CD4-positive, CD25-positive, alpha-beta regulatory T cell (primary cell): Measurements from ENCODE around the gene KAZN. TPM values are rescaled to one million over a fixed set of nuclear protein-coding genes. Genes with fewer than 3 reads are reported as not detected.

Experiments
- ATAC-seq, 2 donors: fragments of 150-1000 bp; cut with Tn5 transposase; one replicate each; pipeline ENCODE4 v1.10.0; 2021; ENCODE audit warnings: low read depth in 2 of 2, moderate number of reproducible peaks in 2 of 2, moderate library complexity in 1 of 2
- DNase-seq, 3 donors: peaks; one replicate each; pipeline versions ENCODE4 v3.0.0 to v3.0.0-alpha.2; 2012 to 2022; ENCODE audit warnings: mixed read lengths in 1 of 3
- H3K27ac ChIP-seq: one replicate; pipeline ENCODE4 v1.7.0; 2013; ENCODE audit warnings: mild to moderate bottlenecking, low read length; ENCODE audit not compliant: insufficient read depth, poor library complexity, severe bottlenecking
- H3K27me3 ChIP-seq: one replicate; pipeline ENCODE4 v1.7.0; 2013; ENCODE audit warnings: low read length; ENCODE audit not compliant: control insufficient read depth, insufficient read depth
- H3K36me3 ChIP-seq: one replicate; pipeline ENCODE4 v1.7.0; 2013; ENCODE audit warnings: mild to moderate bottlenecking, low read length, moderate library complexity; ENCODE audit not compliant: control insufficient read depth, insufficient read depth
- H3K4me1 ChIP-seq: 2 replicates; pipeline ENCODE4 v1.7.0; 2013; ENCODE audit warnings: mild to moderate bottlenecking, low read length; ENCODE audit not compliant: insufficient read depth, control insufficient read depth, poor library complexity, severe bottlenecking
- H3K4me3 ChIP-seq: one replicate; pipeline ENCODE4 v1.7.0; 2013; ENCODE audit warnings: low read depth, mild to moderate bottlenecking, low read length, moderate library complexity
- H3K9me3 ChIP-seq, 2 experiments: 1 replicate in 1 of 2; 2 replicates in 1 of 2; pipeline ENCODE4 v1.7.0; 2013; ENCODE audit warnings: low read length in 2 of 2, mild to moderate bottlenecking in 1 of 2, moderate library complexity in 1 of 2; ENCODE audit not compliant: control insufficient read depth in 2 of 2
- H3K27ac Mint-ChIP-seq, 3 donors: one replicate each; pipeline ENCODE4 v1.8.0; 2020 to 2022; ENCODE audit warnings: mild to moderate bottlenecking in 3 of 3, mixed read lengths in 3 of 3, moderate library complexity in 2 of 3
- H3K27me3 Mint-ChIP-seq: one replicate; pipeline ENCODE4 v1.8.0; 2022; ENCODE audit warnings: mild to moderate bottlenecking, mixed read lengths
- H3K36me3 Mint-ChIP-seq: one replicate; pipeline ENCODE4 v1.8.0; 2020; ENCODE audit warnings: mixed read lengths
- H3K4me1 Mint-ChIP-seq, 4 donors: one replicate each; pipeline ENCODE4 v1.8.0; 2020 to 2022; ENCODE audit warnings: mixed read lengths in 4 of 4, mild to moderate bottlenecking in 1 of 4
- H3K4me3 Mint-ChIP-seq, 4 donors: one replicate each; pipeline ENCODE4 v1.8.0; 2020 to 2022; ENCODE audit warnings: mild to moderate bottlenecking in 4 of 4, mixed read lengths in 4 of 4, moderate library complexity in 3 of 4
- H3K9me3 Mint-ChIP-seq, 7 donors: one replicate each; pipeline ENCODE4 v1.8.0; 2020 to 2022; ENCODE audit warnings: mixed read lengths in 7 of 7, mild to moderate bottlenecking in 3 of 7, moderate library complexity in 2 of 7
- polyA plus RNA-seq, 4 donors: library from polyadenylated mRNA; unstranded; fragments of 300-500 nt; fragmentation: Illumina TruSeq; gene quantifications; one replicate each; pipeline ENCODE4 v1.2.3, GENCODE V29; 2021
- total RNA-seq: library from RNA; stranded (reverse); gene quantifications from one replicate; pipeline ENCODE4 v1.2.3, GENCODE V29; 2022

KAZN gene
- total and polyA plus RNA-seq, 5 donors from 2014 or later: not detected

DNA sequence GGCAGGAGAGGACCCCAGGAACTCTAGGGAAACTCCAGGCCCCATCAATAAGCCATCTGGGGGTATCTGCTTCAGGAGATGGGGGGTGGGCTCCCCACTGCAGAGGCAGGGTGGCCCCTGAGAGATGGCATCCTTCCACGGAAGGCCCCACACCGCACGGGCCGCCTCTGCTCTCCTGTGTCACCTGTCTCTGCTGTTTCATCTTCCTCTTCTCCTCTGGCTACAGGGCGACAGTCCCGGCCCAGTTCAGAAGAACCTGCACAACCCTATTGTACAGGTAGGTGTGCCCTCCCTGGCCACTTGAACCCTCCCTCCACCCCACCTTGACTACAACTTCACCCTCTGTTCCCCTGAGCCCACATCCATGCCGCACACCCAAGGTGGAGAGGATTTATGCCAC is 464.9 kb downstream of the KAZN start:
- H3K9me3 Mint-ChIP-seq: peaks cover 0 to 5% (median 0%) of the 10 kb centered on the region in 7 donors
- Histone ChIP-seq H3K9me3 (peaks cover 4 to 5% of the 10 kb centered on the region in 2 experiments), H3K36me3 (no peaks in the 10 kb centered on the region), H3K27me3 (no peaks in the 10 kb centered on the region), H3K4me3 (no peak overlapping the region), H3K4me1 (no peaks in the 10 kb centered on the region), H3K27ac (no peak overlapping the region)
- H3K27ac Mint-ChIP-seq: no peak overlapping the region
- H3K36me3 Mint-ChIP-seq: no peaks in the 10 kb centered on the region
- H3K4me3 Mint-ChIP-seq: no peak overlapping the region
- DNase-seq (no peak), ATAC-seq (no peak)
- peaks cover 9% of the 10 kb centered on the region for H3K27me3 Mint-ChIP-seq
- H3K4me1 Mint-ChIP-seq: no peaks in the 10 kb centered on the region

- Histone ChIP-seq H3K27ac (no peak overlapping the region), H3K4me1 (no peaks in the 10 kb centered on the region), H3K27me3 (no peaks in the 10 kb centered on the region), H3K9me3 (peaks cover 4 to 5% of the 10 kb centered on the region in 2 experiments), H3K4me3 (no peak overlapping the region), H3K36me3 (no peaks in the 10 kb centered on the region)
- no peaks in the 10 kb centered on the region for H3K36me3 Mint-ChIP-seq
- H3K9me3 Mint-ChIP-seq: peaks cover 0 to 5% (median 0%) of the 10 kb centered on the region in 7 donors
- DNase-seq (no peak), ATAC-seq (no peak)
- H3K27me3 Mint-ChIP-seq: peaks cover 9% of the 10 kb centered on the region
- no peaks in the 10 kb centered on the region for H3K4me1 Mint-ChIP-seq
- H3K4me3 Mint-ChIP-seq: no peak overlapping the region
- H3K27ac Mint-ChIP-seq: no peak overlapping the region
Observed at GRCh38 chr1:15063783-15064182, 465.3 kb downstream of the KAZN start.

DNA sequence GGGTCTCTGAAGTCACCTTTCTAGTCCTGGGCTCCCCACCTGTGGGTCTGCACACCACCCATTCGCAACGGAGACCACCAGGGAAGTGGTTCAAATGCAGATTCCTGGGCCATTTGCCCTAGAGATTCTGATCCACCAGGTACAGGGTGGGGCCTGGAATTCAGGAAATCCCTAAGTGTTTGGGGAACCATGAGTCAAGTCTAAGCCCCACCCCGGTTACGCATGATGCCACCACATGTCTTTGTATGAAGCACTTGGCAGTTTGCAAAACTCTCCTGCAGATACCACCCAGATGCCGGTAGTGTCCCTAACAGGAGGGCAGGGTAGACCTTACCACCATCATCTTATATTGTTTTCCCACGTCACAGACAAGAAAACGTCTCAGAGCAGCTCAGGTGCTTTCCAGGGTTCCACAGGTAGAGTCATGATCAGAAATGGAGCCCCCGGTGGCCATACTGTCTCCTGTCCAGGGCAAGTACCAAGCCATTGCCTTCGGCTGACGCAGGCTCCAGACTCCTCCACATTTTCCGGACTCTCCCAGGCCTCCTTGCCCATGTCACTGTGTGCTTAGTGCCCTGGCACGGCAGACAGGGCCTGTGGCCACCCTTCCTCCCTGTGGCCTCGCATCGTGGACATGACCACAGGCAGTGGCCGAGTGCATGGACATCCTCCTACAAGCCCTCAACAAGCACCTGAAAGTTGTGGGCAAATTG is 465.9 kb downstream of the KAZN start:
- no peaks in the 10 kb centered on the region for H3K4me1 ChIP-seq
- H3K27me3 ChIP-seq: no peaks in the 10 kb centered on the region
- H3K27me3 Mint-ChIP-seq: peaks cover 7% of the 10 kb centered on the region
- H3K9me3 ChIP-seq: peaks cover 4 to 5% of the 10 kb centered on the region in 2 experiments
- H3K36me3 ChIP-seq: no peaks in the 10 kb centered on the region
- no peak overlapping the region for H3K4me3 Mint-ChIP-seq
- no peak overlapping the region for H3K4me3 ChIP-seq
- H3K36me3 Mint-ChIP-seq: no peaks in the 10 kb centered on the region
- H3K9me3 Mint-ChIP-seq: peaks cover 0 to 5% (median 0%) of the 10 kb centered on the region in 7 donors
- DNase-seq: no peak
- no peaks in the 10 kb centered on the region for H3K4me1 Mint-ChIP-seq
- H3K27ac ChIP-seq: no peak overlapping the region
- no peak overlapping the region for H3K27ac Mint-ChIP-seq
- no peak for ATAC-seq

GRCh38 chr1:15065291-15065690 is 466.8 kb downstream of the KAZN start:
- H3K4me3 Mint-ChIP-seq: no peak overlapping the region
- H3K4me3 ChIP-seq: no peak overlapping the region
- no peaks in the 10 kb centered on the region for H3K36me3 Mint-ChIP-seq
- H3K27ac Mint-ChIP-seq: no peak overlapping the region
- H3K4me1 ChIP-seq: no peaks in the 10 kb centered on the region
- no peaks in the 10 kb centered on the region for H3K27me3 ChIP-seq
- H3K27ac ChIP-seq: no peak overlapping the region
- no peak for DNase-seq
- no peaks in the 10 kb centered on the region for H3K4me1 Mint-ChIP-seq
- peaks cover 6% of the 10 kb centered on the region for H3K27me3 Mint-ChIP-seq
- H3K36me3 ChIP-seq: no peaks in the 10 kb centered on the region
- H3K9me3 Mint-ChIP-seq: peaks cover 0 to 5% (median 0%) of the 10 kb centered on the region in 7 donors
- H3K9me3 ChIP-seq: peaks cover 4 to 5% of the 10 kb centered on the region in 2 experiments
- no peak for ATAC-seq

GRCh38 chr1:15065736-15066135 is 467.3 kb downstream of the KAZN start:
- peaks cover 6% of the 10 kb centered on the region for H3K27me3 Mint-ChIP-seq
- H3K36me3 Mint-ChIP-seq: no peaks in the 10 kb centered on the region
- H3K27me3 ChIP-seq: no peaks in the 10 kb centered on the region
- no peaks in the 10 kb centered on the region for H3K4me1 Mint-ChIP-seq
- no peak overlapping the region for H3K4me3 Mint-ChIP-seq
- H3K36me3 ChIP-seq: no peaks in the 10 kb centered on the region
- no peak overlapping the region for H3K4me3 ChIP-seq
- no peak overlapping the region for H3K27ac ChIP-seq
- H3K9me3 ChIP-seq: peaks cover 4 to 5% of the 10 kb centered on the region in 2 experiments
- no peak overlapping the region for H3K27ac Mint-ChIP-seq
- no peaks in the 10 kb centered on the region for H3K4me1 ChIP-seq
- DNase-seq (no peak), ATAC-seq (no peak)
- peaks cover 0 to 5% (median 0%) of the 10 kb centered on the region in 7 donors for H3K9me3 Mint-ChIP-seq

DNA sequence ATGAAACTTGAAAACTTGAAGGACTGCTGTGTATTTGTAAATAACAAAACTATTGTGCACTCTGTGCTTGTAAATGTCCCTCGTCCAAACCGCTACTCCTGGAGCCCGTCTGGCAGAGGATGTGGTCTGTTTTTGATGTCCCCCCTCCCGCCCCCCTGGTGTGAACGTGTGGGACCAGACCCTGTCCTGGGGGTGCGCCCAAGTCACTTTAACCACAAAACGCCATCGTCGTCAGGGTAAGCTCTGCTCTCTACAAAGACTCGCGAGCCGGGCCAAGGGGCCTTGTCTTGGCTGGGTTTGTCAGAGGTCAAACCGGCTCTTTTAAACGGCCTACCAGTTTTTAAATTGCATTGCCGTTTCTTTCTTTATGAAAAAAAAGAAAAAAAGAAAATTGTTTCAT is 467.7 kb downstream of the KAZN start:
- Mint-ChIP-seq H3K4me3 (no peak overlapping the region), H3K27ac (no peak overlapping the region), H3K36me3 (no peaks in the 10 kb centered on the region), H3K4me1 (no peaks in the 10 kb centered on the region), H3K9me3 (peaks cover 0 to 5% (median 0%) of the 10 kb centered on the region in 7 donors), H3K27me3 (peaks cover 6% of the 10 kb centered on the region)
- DNase-seq (no peak), ATAC-seq (no peak)
- Histone ChIP-seq H3K4me3 (no peak overlapping the region), H3K4me1 (no peaks in the 10 kb centered on the region), H3K9me3 (peaks cover 4 to 5% of the 10 kb centered on the region in 2 experiments), H3K27ac (no peak overlapping the region), H3K36me3 (no peaks in the 10 kb centered on the region), H3K27me3 (no peaks in the 10 kb centered on the region)

DNA sequence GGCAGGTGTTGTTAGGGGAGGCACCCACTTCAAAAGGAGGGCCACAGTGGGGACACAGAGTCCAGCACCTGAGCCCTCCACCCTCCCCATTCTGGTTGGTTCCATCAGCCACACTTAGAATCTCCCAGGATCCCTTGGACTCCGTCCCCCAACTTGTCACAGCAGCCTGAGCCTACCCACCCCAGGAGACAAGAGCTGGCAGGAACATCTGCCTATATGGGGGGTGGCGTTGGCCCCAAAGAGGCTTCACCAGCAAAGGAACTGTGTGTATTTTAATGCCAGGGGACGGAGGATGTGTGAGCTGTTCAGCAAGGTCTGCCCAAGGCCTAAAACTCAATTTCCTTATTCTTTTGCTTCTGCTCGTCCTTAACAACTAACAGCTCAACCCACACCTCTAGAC is 468.7 kb downstream of the KAZN start:
- no peaks in the 10 kb centered on the region for H3K4me1 ChIP-seq
- H3K4me1 Mint-ChIP-seq: no peaks in the 10 kb centered on the region
- no peaks in the 10 kb centered on the region for H3K36me3 ChIP-seq
- peaks cover 4% of the 10 kb centered on the region for H3K27me3 Mint-ChIP-seq
- DNase-seq: no peak
- H3K4me3 Mint-ChIP-seq: no peak overlapping the region
- H3K9me3 Mint-ChIP-seq: peaks cover 0 to 5% (median 0%) of the 10 kb centered on the region in 7 donors
- H3K27ac ChIP-seq: no peak overlapping the region
- H3K36me3 Mint-ChIP-seq: no peaks in the 10 kb centered on the region
- H3K27me3 ChIP-seq: no peaks in the 10 kb centered on the region
- peaks cover 3% of the 10 kb centered on the region in 2 experiments for H3K9me3 ChIP-seq
- H3K27ac Mint-ChIP-seq: no peak overlapping the region
- ATAC-seq: no peak
- H3K4me3 ChIP-seq: no peak overlapping the region

DNA sequence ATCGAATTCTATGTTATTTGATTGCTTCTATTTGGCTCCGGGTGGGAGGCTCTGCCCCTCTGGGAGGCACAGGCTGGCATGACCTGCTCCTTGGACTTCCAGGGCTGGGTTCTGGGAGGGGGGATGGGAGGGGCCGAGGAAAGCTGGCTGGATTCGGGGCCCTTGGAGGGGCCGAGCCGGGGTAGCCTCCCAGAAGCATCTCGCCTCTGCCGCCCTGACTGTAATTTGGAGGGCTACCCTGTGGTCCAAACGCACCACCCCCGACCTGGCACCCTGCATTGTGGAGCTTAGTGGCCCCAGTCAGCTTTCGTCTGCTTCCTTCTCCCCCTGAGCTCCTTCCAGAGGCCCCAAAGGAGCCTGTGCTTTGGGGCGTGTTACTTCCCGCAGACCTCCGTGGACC is 469.7 kb downstream of the KAZN start:
- no peak for ATAC-seq
- peaks cover 5% of the 10 kb centered on the region for H3K27me3 Mint-ChIP-seq
- H3K4me1 Mint-ChIP-seq: no peaks in the 10 kb centered on the region
- Histone ChIP-seq H3K27me3 (no peaks in the 10 kb centered on the region), H3K36me3 (no peaks in the 10 kb centered on the region), H3K27ac (no peak overlapping the region), H3K9me3 (no peaks in the 10 kb centered on the region), H3K4me1 (no peaks in the 10 kb centered on the region), H3K4me3 (no peak overlapping the region)
- peaks cover 0 to 5% (median 0%) of the 10 kb centered on the region in 7 donors for H3K9me3 Mint-ChIP-seq
- no peak overlapping the region for H3K27ac Mint-ChIP-seq
- no peaks in the 10 kb centered on the region for H3K36me3 Mint-ChIP-seq
- DNase-seq: no peak
- H3K4me3 Mint-ChIP-seq: no peak overlapping the region
